Stimulated activated CD8-positive, alpha-beta memory T cell treated with anti-CD3 and anti-CD28 coated beads, Interleukin-15, amount 100 ng/mL, for 24 hours (primary cell): Measurements from ENCODE around the gene PLA2G6.
"Not testable (repeated sequence)": the region's sequence is repeated elsewhere in the genome, so short reads cannot be mapped to it uniquely, and the experiment has no call there.

ENCODE experiments used
- DNase-seq: peaks from one replicate; pipeline ENCODE4 v3.0.0-alpha.2; 2020; ENCODE audit warnings: low read depth

PLA2G6 gene

DNA sequence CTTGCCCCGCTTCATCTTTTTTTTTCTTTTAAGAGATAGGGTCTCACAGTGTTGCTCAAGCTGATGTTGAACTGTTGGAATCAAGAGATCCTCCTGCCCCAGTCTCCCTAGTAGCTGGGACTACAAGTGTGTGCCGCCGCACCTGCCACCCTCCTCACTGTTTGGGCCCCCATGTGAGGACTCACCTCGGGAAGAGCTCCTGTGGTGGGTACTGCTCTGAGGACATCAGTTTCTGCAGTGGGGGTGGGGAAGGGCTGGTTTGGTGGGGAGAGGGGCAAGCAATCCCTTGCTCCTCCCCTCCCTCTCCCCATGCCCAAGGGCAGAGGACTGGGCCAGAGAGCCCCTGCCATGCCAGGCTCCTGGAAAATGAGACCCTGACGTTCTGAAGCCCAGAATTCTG is 96.1 kb downstream of the PLA2G6 start:
- DNase-seq: no peak

DNA sequence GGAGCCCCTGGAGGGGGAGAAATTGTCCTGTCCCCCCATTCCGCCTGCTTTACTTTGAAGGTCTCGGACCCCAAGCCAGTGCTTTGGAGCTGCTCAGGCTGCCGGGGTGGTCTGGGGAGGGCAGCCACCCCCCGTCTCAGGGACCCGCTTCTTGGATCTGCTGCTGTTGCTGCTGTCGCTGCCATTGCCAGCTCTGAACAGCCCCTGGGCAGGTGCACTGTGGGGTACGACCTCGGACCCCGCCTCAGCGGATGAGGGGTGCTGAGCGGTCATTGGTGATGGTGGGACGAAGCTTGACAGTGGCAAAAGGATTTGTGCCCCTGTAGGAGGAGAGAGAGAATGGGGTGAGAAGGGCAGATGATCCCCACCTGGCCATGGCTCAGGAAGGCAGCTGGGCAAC is 96.6 kb downstream of the PLA2G6 start:
- DNase-seq: no peak

DNA sequence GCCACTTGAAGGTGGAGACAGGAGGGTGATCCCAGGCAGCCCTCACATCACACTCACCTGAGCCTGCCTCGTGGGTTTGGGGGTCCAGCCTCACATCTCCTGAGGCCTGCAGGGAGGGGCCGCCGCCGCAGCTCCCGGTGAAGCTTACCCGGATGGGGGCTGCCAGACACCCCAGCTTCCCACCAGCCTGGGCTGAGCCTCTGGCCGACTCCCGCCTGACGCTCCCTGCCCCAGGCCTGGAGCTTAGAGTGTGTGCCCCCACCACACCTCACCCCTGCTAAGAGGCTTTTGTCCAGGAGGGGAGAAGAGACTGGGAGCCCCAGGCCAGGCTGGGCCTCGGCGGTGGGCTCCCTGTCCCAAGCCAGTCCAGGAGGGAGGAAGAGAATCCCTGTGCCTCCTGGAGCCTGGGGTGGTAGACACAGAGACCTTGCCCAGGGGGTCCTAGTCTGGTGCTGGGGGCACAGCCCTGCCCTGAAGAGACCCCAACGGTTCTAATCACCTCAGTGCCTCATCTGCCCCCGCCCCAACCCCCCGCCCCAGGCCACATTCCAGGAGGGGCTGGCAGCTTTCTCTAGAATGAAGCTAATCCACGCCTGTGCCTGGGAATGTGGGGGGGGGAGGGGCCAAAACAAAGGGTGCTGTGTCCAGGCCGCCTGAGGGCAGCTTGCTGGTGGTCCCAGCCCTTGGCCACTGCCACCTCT is 97.5 kb downstream of the PLA2G6 start, which contains the start of gene SLC16A8:
TSS of gene SLC16A8 (minus strand) at position 254 of the 701 bp plus-strand sequence. CDS start 1,311 bp downstream, outside the sequence.
- DNase-seq: no peak

DNA sequence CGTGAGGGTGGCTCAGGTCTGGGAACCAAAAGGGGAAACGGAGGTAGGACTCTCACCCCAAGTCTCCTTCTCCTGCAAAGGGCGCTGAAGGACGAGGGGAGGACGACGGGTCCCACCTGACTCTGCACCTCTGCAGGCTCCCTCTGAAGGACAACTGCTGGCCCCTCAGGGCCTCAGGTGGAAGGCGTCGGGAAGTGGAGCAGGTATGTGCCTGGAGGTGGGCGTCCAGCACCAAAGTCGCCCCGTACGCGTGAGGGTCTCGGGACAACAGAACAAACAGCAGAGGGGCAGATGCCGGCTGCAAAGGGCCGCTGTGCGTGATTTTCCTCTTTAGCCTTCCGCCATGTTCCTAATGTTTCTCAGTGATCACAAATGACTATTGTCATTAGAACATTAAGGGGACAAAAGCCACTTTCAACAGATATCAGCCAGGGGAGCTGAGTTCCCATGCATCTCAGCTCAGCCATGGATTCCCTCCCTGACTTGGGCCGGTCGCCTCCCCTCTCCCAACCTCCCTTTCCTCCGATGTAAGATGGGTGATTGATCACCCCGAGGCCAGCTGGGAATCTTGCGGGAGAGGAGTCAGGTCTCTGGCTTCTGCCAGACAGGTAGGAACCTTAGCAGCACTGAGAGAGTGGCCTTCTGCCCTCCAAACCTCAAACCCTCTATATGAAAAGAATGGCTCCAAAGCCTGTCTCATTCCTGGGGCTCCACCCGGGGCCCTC is 98.5 kb downstream of the PLA2G6 start:
- DNase-seq: no peak

GRCh38 chr22:38081941-38082828 is 99.4 kb downstream of the PLA2G6 start:
- no peak for DNase-seq

GRCh38 chr22:38081636-38081940 is 100.0 kb downstream of the PLA2G6 start:
- DNase-seq: no peak

DNA sequence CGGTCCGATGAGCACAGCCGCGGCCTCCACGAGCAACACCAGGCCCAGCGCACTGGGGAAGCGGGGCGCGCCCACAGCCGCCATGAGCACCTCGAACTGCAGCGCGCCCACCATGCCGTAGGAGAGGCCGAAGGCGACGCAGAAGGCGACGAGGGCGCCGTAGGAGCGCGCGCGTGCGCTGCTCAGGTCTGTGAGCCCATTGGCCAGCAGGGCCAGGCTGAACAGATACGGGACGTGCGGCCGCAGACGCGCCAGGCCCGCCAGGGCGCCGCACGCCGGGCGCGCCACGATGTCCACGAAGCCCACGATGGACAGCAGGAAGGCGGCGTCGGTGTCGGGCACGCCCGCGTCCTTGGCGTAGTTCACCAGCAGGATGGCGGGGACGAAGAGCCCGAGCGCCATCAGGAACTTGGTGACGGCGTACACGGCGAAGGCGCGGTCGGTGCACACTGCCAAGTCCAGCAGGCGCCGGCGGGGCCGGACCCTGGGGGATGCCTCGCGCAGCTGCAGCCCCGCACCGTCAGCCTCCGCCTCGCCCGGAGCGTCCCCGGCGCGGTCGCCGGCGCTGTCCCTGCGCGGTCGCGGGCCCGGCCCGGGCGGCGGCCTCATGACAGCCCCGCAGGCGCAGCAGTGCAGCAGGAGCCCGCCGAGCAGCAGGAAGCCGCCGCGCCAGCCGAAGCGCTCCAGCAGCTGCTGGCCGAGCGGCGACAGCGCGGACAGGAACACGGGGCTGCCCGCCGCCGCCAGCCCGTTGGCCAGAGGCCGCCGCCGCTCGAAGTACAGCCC is 100.6 kb downstream of the PLA2G6 start:
- no peak for DNase-seq

- DNase-seq: no peak
Measured at GRCh38 chr22:38080474-38080849, 101.2 kb downstream of the PLA2G6 start.

GRCh38 chr22:38079804-38080203 is 101.8 kb downstream of the PLA2G6 start:
- DNase-seq: no peak

DNA sequence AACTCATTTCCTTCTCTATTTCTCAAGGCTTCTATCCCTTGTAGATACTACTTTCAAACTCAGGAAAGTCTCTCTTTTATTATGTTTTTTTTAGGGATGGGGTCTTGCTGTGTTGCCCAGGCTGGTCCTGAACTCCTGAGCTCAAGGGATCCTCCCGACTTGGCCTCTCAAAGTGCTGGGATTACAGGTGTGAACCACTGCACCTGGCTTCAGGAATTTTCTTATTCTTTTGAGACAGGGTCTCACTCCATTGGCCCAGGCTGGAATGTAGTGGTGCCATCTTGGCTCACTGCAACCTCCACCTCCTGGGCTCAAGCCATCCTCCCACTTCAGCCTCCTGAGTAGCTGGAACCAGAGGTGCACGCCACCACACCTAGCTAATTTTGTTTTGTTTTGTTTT is 102.4 kb downstream of the PLA2G6 start:
- not testable (repeated sequence) for DNase-seq

GRCh38 chr22:38078046-38078840 is 103.4 kb downstream of the PLA2G6 start:
- DNase-seq: no peak

DNA sequence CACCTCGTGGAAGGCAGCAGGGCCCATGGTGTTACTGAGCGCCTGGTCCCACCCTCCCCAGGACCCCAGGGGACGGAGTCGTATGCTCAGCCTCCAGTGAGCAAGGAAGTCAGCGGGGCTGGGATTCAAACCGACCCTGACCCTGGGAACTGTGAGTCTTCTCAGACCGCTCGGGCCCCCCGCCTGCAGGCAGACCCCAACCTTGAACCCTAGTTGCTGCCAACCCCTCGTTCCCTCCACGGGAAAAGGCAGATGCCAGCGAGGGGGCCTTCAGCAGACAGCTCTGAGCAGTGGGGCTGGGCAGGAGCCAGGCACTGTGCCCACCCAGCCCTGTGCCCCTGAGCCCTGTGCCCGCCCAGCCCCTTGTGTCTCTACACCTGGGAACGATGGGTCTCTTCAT is 104.0 kb downstream of the PLA2G6 start:
- DNase-seq: no peak

GRCh38 chr22:38077096-38077495 is 104.5 kb downstream of the PLA2G6 start:
- DNase-seq: no peak

GRCh38 chr22:38075961-38076360 is 105.7 kb downstream of the PLA2G6 start:
- no peak for DNase-seq

- DNase-seq: no peak
Measured at GRCh38 chr22:38075105-38075825, 106.4 kb downstream of the PLA2G6 start.

DNA sequence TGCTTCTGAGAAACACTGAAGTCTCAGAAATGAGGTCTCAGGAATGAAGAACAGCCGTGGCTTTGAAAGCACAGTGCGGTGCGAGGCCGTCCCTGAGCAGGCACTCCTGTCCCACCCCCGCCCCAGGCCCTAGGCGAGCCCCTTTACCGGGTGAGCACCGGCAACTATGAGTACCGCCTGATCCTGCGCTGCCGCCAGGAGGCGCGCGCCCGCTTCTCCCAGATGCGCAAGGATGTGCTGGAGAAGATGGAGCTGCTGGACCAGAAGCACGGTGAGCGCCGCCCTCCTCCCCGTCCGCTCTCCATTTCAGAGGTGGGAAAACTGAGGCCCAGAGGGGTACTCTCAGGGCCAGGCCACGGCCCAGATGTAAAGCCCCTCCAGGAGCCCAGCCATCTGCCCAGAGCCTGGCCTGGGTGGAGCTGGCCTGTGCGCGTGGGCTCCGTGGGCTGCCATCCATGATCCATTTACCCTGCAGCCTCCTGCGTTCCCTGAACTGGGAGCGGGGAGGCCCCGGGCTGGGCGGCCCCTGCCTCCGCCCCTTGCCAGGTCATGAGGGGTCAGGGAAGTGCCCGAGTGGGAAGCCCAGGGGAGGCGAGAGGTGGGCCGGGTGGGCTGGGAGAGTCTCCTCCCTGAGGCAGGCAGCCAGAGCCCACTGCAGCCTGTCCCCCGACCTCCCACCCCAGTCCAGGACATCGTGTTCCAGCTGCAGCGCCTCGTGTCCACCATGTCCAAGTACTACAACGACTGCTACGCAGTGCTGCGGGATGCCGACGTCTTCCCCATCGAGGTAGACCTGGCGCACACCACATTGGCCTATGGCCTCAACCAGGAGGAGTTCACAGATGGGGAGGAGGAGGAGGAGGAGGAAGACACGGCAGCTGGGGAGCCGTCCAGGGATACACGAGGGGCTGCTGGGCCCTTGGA is 107.2 kb downstream of the PLA2G6 start:
- no peak for DNase-seq

DNA sequence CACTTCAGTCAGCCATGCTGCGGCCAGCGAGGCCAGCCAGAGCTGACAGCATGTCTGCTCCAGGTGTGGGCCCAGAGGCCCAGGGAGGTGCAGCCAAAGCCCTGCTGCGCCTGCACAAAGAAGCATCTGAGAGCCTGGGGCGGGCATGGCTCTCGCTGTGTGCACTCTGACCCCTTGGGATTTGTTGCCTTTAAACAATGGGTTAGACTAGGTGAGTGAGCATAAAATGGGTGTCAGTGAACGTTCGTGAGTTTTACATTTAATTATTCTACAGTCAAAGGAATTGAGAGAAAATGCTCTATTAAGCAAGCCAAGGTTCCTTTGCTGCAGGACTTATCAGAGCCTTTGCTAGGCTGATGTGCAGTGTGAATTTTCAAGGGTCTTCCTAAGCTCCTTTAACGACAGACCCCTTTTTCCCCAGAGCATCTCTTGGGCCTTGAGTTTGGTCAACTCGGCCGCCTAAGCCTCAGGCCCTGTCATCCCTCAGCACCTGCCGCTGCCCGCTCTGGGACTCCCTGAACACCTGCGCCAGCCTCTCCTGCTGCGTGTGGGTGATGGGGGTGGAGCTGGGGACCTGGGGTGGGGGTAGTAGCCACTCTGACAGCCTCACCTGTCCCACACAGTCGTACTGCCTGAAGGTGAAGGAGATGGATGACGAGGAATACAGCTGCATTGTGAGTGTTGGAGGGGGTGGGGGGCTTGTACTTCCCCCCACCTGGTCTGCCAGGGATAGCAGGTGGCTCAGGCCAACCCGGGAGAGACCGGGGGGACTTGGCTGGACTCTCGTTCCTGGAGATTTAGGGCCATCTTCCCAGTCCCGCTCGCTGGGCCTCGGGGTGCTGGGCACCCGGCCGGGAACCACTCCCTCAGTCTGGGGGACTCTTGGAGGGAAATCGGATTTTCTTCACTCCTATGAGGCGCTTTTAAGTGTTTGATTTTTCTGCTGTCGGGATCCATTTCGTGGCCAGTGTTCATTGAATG is 108.2 kb downstream of the PLA2G6 start:
- no peak for DNase-seq
